Right lobe of liver (tissue), 4 donors: ENCODE results near the gene RPS19.

ENCODE experiments used
- CTCF ChIP-seq, 4 donors: fragments of 200-600 bp in 3 of 4; fragments of 450-650 bp in 1 of 4; IDR thresholded peaks; one replicate each; pipeline versions ENCODE4 v1.5.1 to v1.8.0; 2016 to 2022; ENCODE audit warnings: antibody characterized with exemption in 4 of 4, mild to moderate bottlenecking in 2 of 4
- POLR2A ChIP-seq: fragments of 450-650 bp; IDR thresholded peaks from one replicate; pipeline ENCODE4 v1.6.1; 2017; ENCODE audit warnings: antibody characterized with exemption, mild to moderate bottlenecking
- donor health status: DM: no; HTN: no; CAD: no.
- donor health status: DM: no; HTN: no; CAD: no.
- donor health status: DM: no; HTN: yes; CAD: no.

GRCh38 chr19:41908724-41909464, 48.8 kb downstream of the RPS19 start:
- TF ChIP-seq CTCF (IDR thresholded peaks at IDR 0.05) (no peak), POLR2A (no peak)
